Umbilical cord (tissue), 2 donors: ENCODE results near the gene CAPN6. TPM values are rescaled to one million over a fixed set of nuclear protein-coding genes. Genes with fewer than 3 reads are reported as not detected.

Experiments
- DNase-seq: peaks from one replicate; pipeline ENCODE4 v3.0.0-alpha.2; 2015; ENCODE audit warnings: low spot score
- total RNA-seq: library from RNA; depleted of rRNA; stranded (reverse); fragments of >200 nt; gene quantifications from one replicate; pipeline ENCODE4 v1.2.3, GENCODE V29; 2014; ENCODE audit warnings: low replicate concordance; ENCODE audit not compliant: insufficient read depth

CAPN6 gene
- 3.4 TPM for total RNA-seq

GRCh38 chrX:111270339-111270738, at the start of gene CAPN6:
CAPN6 (minus strand) TSS chrX:111270483; CDS start chrX:111263936, 6,547 bp downstream.
- DNase-seq, result peak; percentile 47

- no peak for DNase-seq
These were observed 49.2 kb upstream of the CAPN6 start for GRCh38 chrX:111319451-111319850.

- DNase-seq, result no peak
These were observed 48.6 kb upstream of the CAPN6 start for GRCh38 chrX:111318901-111319300.

- no peak for DNase-seq
These were observed 38.8 kb upstream of the CAPN6 start for GRCh38 chrX:111309083-111309482.

GRCh38 chrX:111308039-111308438, 37.8 kb upstream of the CAPN6 start:
- DNase-seq, result no peak

GRCh38 chrX:111302284-111302683, 32.0 kb upstream of the CAPN6 start:
- no peak for DNase-seq

GRCh38 chrX:111288841-111289240, 18.6 kb upstream of the CAPN6 start:
- no peak for DNase-seq

GRCh38 chrX:111284631-111285293, 14.5 kb upstream of the CAPN6 start:
- no peak for DNase-seq

- no peak for DNase-seq
These were observed 13.2 kb upstream of the CAPN6 start for GRCh38 chrX:111283446-111283845.

- DNase-seq, result no peak
These were observed 12.7 kb upstream of the CAPN6 start for GRCh38 chrX:111282991-111283390.

- DNase-seq, result no peak
These were observed 11.9 kb upstream of the CAPN6 start for GRCh38 chrX:111282139-111282538.

- DNase-seq, result no peak
These were observed 1.8 kb downstream of the CAPN6 start for GRCh38 chrX:111268506-111268905.

- no peak for DNase-seq
These were observed 4.8 kb downstream of the CAPN6 start for GRCh38 chrX:111265486-111265885.

GRCh38 chrX:111264385-111264784, 5.9 kb downstream of the CAPN6 start:
- DNase-seq, result no peak

GRCh38 chrX:111262086-111262485, 8.2 kb downstream of the CAPN6 start:
- no peak for DNase-seq

GRCh38 chrX:111260451-111260850, 9.8 kb downstream of the CAPN6 start:
- DNase-seq, result no peak

GRCh38 chrX:111259559-111259958, 10.7 kb downstream of the CAPN6 start:
- no peak for DNase-seq

GRCh38 chrX:111257733-111258132, 12.6 kb downstream of the CAPN6 start:
- DNase-seq, result no peak

GRCh38 chrX:111254896-111255693, 15.2 kb downstream of the CAPN6 start:
- DNase-seq, result no peak

GRCh38 chrX:111244235-111244750, 26.0 kb downstream of the CAPN6 start:
- DNase-seq, result no peak

- DNase-seq, result no peak
These were observed 53.9 kb downstream of the CAPN6 start for GRCh38 chrX:111216293-111216801.

GRCh38 chrX:111207851-111208250, 62.4 kb downstream of the CAPN6 start:
- no peak for DNase-seq

- DNase-seq, result no peak
These were observed 70.0 kb downstream of the CAPN6 start for GRCh38 chrX:111200327-111200726.
